ENCODE data around the gene IRAK2. TPM values are rescaled to one million over a fixed set of nuclear protein-coding genes. Genes with fewer than 3 reads are reported as not detected.
"Not testable (repeated sequence)": the region's sequence is repeated elsewhere in the genome, so short reads cannot be mapped to it uniquely, and the experiment has no call there.

Gene IRAK2
- total and polyA plus RNA-seq, 8 donors: 0.45 to 6.2 (median 2.3) TPM; not detected in 1

GRCh38 chr3:10265833-10266232, 101.1 kb downstream of the IRAK2 start:
- DNase-seq: no peak
- intact Hi-C loops (cut with DNase I; ENCODE audit: low total_unique reads): no loop called here
- Histone ChIP-seq H3K4me3 (no peak overlapping the region), H3K4me1 (peaks cover 0 to 74% (median 26%) of the 10 kb centered on the region in 4 donors), H3K9me3 (no peaks in the 10 kb centered on the region), H3K27ac (no peak overlapping the region), H3K27me3 (no peaks in the 10 kb centered on the region), H3K36me3 (peaks cover 22 to 84% (median 68%) of the 10 kb centered on the region in 4 donors)
- no peak for TF ChIP-seq EP300 (IDR thresholded peaks at IDR 0.05)
- TF ChIP-seq POLR2A (IDR thresholded peaks at IDR 0.05): no peak
- TF ChIP-seq, protein P1, sequence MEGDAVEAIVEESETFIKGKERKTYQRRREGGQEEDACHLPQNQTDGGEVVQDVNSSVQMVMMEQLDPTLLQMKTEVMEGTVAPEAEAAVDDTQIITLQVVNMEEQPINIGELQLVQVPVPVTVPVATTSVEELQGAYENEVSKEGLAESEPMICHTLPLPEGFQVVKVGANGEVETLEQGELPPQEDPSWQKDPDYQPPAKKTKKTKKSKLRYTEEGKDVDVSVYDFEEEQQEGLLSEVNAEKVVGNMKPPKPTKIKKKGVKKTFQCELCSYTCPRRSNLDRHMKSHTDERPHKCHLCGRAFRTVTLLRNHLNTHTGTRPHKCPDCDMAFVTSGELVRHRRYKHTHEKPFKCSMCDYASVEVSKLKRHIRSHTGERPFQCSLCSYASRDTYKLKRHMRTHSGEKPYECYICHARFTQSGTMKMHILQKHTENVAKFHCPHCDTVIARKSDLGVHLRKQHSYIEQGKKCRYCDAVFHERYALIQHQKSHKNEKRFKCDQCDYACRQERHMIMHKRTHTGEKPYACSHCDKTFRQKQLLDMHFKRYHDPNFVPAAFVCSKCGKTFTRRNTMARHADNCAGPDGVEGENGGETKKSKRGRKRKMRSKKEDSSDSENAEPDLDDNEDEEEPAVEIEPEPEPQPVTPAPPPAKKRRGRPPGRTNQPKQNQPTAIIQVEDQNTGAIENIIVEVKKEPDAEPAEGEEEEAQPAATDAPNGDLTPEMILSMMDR (IDR thresholded peaks at IDR 0.05): no peak
- no peak for TF ChIP-seq POLR2AphosphoS5 (IDR thresholded peaks at IDR 0.05)
- WGBS, 5 donors: 83 to 92% (median 88%) methylated on average over 2 of the region's 2 CpGs

- Histone ChIP-seq H3K4me1 (peaks cover 0 to 67% (median 26%) of the 10 kb centered on the region in 4 donors), H3K36me3 (peaks cover 27 to 84% (median 68%) of the 10 kb centered on the region in 4 donors)
- DNase-seq; H3K27ac ChIP-seq; H3K9me3 ChIP-seq; intact Hi-C loops (cut with DNase I; ENCODE audit: low total_unique reads); H3K27me3 ChIP-seq; H3K4me3 ChIP-seq: not testable (repeated sequence)
- 83 to 90% (median 87%) methylated on average over 7 of the region's 7 CpGs for WGBS, 5 donors
Measured at GRCh38 chr3:10266936-10267335, 102.2 kb downstream of the IRAK2 start.

- Histone ChIP-seq H3K4me1 (peaks cover 4 to 66% (median 34%) of the 10 kb centered on the region in 4 donors), H3K27me3 (no peaks in the 10 kb centered on the region), H3K9me3 (no peaks in the 10 kb centered on the region), H3K4me3 (no peak overlapping the region), H3K27ac (no peak overlapping the region), H3K36me3 (peaks cover 37 to 85% (median 66%) of the 10 kb centered on the region in 4 donors)
- intact Hi-C loops (cut with DNase I; ENCODE audit: low total_unique reads): no loop called here
- TF ChIP-seq POLR2AphosphoS5 (IDR thresholded peaks at IDR 0.05): no peak
- no peak for TF ChIP-seq POLR2A (IDR thresholded peaks at IDR 0.05)
- TF ChIP-seq, protein P1 (IDR thresholded peaks at IDR 0.05): no peak
- TF ChIP-seq EP300 (IDR thresholded peaks at IDR 0.05): no peak
- no peak for DNase-seq
Measured at GRCh38 chr3:10268116-10268515, 103.4 kb downstream of the IRAK2 start.

- DNase-seq: no peak
- Histone ChIP-seq H3K9me3 (no peaks in the 10 kb centered on the region), H3K36me3 (peaks cover 37 to 91% (median 64%) of the 10 kb centered on the region in 4 donors), H3K27ac (no peak overlapping the region), H3K4me1 (peaks cover 12 to 66% (median 36%) of the 10 kb centered on the region in 4 donors), H3K27me3 (no peaks in the 10 kb centered on the region), H3K4me3 (no peak overlapping the region)
- 80 to 91% (median 90%) methylated on average over 5 of the region's 5 CpGs for WGBS, 5 donors
- intact Hi-C loops (cut with DNase I; ENCODE audit: low total_unique reads): no loop called here
- TF ChIP-seq, protein P1 (IDR thresholded peaks at IDR 0.05): no peak
- TF ChIP-seq EP300 (IDR thresholded peaks at IDR 0.05) (no peak), POLR2AphosphoS5 (IDR thresholded peaks at IDR 0.05) (no peak), POLR2A (IDR thresholded peaks at IDR 0.05) (no peak)
Measured at GRCh38 chr3:10268930-10269329, 104.2 kb downstream of the IRAK2 start.

DNA sequence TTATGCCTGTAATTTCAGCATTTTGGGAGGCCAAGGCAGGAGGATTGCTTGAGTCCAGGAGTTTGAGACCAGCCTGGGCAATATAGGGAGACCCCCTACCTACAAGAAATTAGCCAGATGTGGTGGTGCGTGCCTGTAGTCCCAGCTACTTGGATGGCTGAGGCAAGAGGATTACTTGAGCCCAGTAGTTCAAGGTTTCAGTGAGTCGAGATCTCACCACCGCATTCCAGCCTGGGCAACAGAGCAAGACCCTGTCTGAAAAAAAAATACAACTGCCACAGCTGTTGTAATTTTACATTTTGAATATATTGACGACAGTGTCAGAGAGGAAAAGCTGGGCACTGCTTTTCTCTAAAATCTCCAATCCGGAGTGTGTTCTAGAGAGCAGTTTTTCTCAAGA, 104.7 kb downstream of the IRAK2 start:
- Histone ChIP-seq H3K9me3 (no peaks in the 10 kb centered on the region), H3K4me3 (no peak overlapping the region), H3K27me3 (no peaks in the 10 kb centered on the region), H3K27ac (no peak overlapping the region), H3K4me1 (peaks cover 12 to 66% (median 37%) of the 10 kb centered on the region in 4 donors), H3K36me3 (peaks cover 37 to 86% (median 62%) of the 10 kb centered on the region in 4 donors)
- no peak for TF ChIP-seq POLR2AphosphoS5 (IDR thresholded peaks at IDR 0.05)
- intact Hi-C loops (cut with DNase I; ENCODE audit: low total_unique reads): no loop called here
- DNase-seq: no peak
- 94 to 97% (median 97%) methylated on average over 5 of the region's 5 CpGs for WGBS, 5 donors

DNA sequence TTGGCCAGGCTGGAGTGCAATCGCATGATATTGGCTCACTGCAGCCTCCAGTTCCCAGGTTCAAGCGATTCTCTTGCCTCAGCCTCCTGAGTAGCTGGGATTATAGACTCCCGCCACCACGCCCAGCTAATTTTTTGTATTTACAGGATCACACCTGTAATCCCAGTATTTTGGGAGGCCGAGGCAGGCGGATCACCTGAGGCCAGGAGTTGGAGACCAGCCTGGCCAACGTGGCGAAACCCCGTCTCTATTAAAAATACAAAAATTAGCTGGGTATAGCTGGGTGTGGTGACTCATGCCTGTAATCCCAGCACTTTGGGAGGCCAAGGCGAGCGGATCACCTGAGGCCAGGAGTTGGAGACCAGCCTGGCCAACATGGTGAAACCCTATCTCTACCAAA, 107.8 kb downstream of the IRAK2 start:
- H3K9me3 ChIP-seq; intact Hi-C loops (cut with DNase I; ENCODE audit: low total_unique reads); H3K27me3 ChIP-seq; DNase-seq; H3K4me3 ChIP-seq; H3K27ac ChIP-seq: not testable (repeated sequence)
- Histone ChIP-seq H3K4me1 (peaks cover 12 to 48% (median 34%) of the 10 kb centered on the region in 4 donors), H3K36me3 (peaks cover 43 to 79% (median 68%) of the 10 kb centered on the region in 4 donors)
- WGBS, 5 donors: 88 to 96% (median 95%) methylated on average over 11 of the region's 11 CpGs

Measured in stomach (tissue), 9 donors.